ENCODE results near the gene TRMT1. TPM values are rescaled to one million over a fixed set of nuclear protein-coding genes. Genes with fewer than 3 reads are reported as not detected.

Gene TRMT1
- total RNA-seq, 1 experiment from 2014 or later, result 63.2 TPM

GRCh38 chr19:13078897-13079541 is 37.5 kb downstream of the TRMT1 start:
- Mint-ChIP-seq H3K27me3 (ENCODE audit: insufficient read depth, unreplicated experiment) (no peaks in the 10 kb centered on the region), H3K27ac (ENCODE audit: low read depth, unreplicated experiment) (no peak overlapping the region), H3K4me1 (ENCODE audit: insufficient read depth, unreplicated experiment) (peaks cover 9% of the 10 kb centered on the region), H3K4me3 (ENCODE audit: unreplicated experiment) (no peak overlapping the region), H3K9me3 (ENCODE audit: unreplicated experiment) (no peaks in the 10 kb centered on the region), H3K36me3 (ENCODE audit: insufficient read depth, unreplicated experiment) (peaks cover 15% of the 10 kb centered on the region)
- BruUV-seq (replicated peaks), result no TSS peak
- no peak for DNase-seq (ENCODE audit: unreplicated experiment)
- TF ChIP-seq, protein P1, sequence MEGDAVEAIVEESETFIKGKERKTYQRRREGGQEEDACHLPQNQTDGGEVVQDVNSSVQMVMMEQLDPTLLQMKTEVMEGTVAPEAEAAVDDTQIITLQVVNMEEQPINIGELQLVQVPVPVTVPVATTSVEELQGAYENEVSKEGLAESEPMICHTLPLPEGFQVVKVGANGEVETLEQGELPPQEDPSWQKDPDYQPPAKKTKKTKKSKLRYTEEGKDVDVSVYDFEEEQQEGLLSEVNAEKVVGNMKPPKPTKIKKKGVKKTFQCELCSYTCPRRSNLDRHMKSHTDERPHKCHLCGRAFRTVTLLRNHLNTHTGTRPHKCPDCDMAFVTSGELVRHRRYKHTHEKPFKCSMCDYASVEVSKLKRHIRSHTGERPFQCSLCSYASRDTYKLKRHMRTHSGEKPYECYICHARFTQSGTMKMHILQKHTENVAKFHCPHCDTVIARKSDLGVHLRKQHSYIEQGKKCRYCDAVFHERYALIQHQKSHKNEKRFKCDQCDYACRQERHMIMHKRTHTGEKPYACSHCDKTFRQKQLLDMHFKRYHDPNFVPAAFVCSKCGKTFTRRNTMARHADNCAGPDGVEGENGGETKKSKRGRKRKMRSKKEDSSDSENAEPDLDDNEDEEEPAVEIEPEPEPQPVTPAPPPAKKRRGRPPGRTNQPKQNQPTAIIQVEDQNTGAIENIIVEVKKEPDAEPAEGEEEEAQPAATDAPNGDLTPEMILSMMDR (IDR thresholded peaks at IDR 0.05; ENCODE audit: unreplicated experiment), result no peak
- ChIA-PET CTCF (interaction anchor here (0.7 to 3.9 kb wide), 6 partner anchors 15 to 114 kb away, joined by 3 to 21 read pairs (median 5); no protein-coding TSS in a partner anchor), POLR2A (no interaction called here)
- intact Hi-C loops (cut with micrococcal nuclease), result no loop called here

DNA sequence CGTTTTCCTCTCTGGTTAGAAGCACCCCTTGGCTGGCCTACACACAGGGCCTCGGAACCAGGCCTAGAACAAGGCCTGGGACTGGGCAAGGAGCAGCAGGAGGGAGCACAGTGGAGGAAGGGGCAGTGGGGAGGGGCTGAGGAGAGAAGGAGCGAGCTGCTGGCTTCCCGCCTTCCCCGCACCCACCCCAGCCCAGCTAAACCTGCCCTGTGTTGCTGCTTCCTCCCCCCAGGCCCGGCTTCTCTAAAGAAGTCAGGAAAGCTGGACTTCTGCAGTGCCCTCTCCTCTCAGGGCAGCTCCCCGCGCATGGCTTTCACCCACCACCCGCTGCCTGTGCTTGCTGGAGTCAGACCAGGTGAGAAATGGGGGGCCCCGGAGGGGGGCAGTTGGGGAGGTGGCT is 38.2 kb downstream of the TRMT1 start:
- CTCF ChIA-PET, result interaction anchor here (1.3 to 3.9 kb wide), 4 partner anchors 16 to 113 kb away, joined by 3 to 21 read pairs (median 10); no protein-coding TSS in a partner anchor
- TF ChIP-seq, protein P1 (IDR thresholded peaks at IDR 0.05; ENCODE audit: unreplicated experiment), result no peak
- Mint-ChIP-seq H3K27ac (ENCODE audit: low read depth, unreplicated experiment) (no peak overlapping the region), H3K4me3 (ENCODE audit: unreplicated experiment) (no peak overlapping the region), H3K27me3 (ENCODE audit: insufficient read depth, unreplicated experiment) (no peaks in the 10 kb centered on the region), H3K4me1 (ENCODE audit: insufficient read depth, unreplicated experiment) (peaks cover 9% of the 10 kb centered on the region), H3K9me3 (ENCODE audit: unreplicated experiment) (no peaks in the 10 kb centered on the region), H3K36me3 (ENCODE audit: insufficient read depth, unreplicated experiment) (peaks cover 21% of the 10 kb centered on the region)
- no TSS peak for BruUV-seq (replicated peaks)
- POLR2A ChIA-PET, result interaction anchor here (0.6 kb wide), 1 partner anchor 241 kb away, joined by 3 read pairs; no protein-coding TSS in a partner anchor
- no peak for DNase-seq (ENCODE audit: unreplicated experiment)
- intact Hi-C loops (cut with micrococcal nuclease), result no loop called here

DNA sequence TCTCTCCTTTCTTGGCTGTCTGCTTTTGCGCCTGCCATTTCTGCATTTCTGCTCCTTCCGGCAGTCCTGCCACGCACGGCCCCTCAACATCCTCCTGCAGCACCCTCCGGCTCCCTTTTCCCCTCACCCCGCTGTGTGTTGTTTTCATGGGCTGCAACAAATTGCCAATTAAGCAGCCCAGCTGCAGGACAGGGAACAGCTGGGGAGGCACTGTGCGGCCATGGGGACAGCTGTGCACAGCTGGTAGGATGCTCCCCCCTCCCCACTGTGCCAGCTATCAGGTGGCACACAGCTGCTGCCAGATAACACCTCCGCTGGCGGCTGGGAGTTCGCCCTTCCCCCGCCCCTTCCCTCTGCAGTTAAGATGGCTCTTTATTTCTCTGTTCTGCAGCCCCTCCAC is 39.3 kb downstream of the TRMT1 start:
- no peak overlapping the region for H3K4me3 Mint-ChIP-seq (ENCODE audit: unreplicated experiment)
- ChIA-PET POLR2A (interaction anchor here (0.7 kb wide), 1 partner anchor 220 kb away, joined by 3 read pairs; no protein-coding TSS in a partner anchor), CTCF (interaction anchor here (0.6 to 3.9 kb wide), 4 partner anchors 16 to 192 kb away, joined by 3 to 21 read pairs (median 10); no protein-coding TSS in a partner anchor)
- peaks cover 21% of the 10 kb centered on the region for H3K36me3 Mint-ChIP-seq (ENCODE audit: insufficient read depth, unreplicated experiment)
- DNase-seq (ENCODE audit: unreplicated experiment), result no peak
- H3K4me1 Mint-ChIP-seq (ENCODE audit: insufficient read depth, unreplicated experiment), result peaks cover 9% of the 10 kb centered on the region
- no peaks in the 10 kb centered on the region for H3K27me3 Mint-ChIP-seq (ENCODE audit: insufficient read depth, unreplicated experiment)
- no peak overlapping the region for H3K27ac Mint-ChIP-seq (ENCODE audit: low read depth, unreplicated experiment)
- H3K9me3 Mint-ChIP-seq (ENCODE audit: unreplicated experiment), result no peaks in the 10 kb centered on the region
- intact Hi-C loops (cut with micrococcal nuclease), result no loop called here
- TF ChIP-seq, protein P1 (IDR thresholded peaks at IDR 0.05; ENCODE audit: unreplicated experiment), result no peak
- BruUV-seq (replicated peaks), result no TSS peak

- peaks cover 21% of the 10 kb centered on the region for H3K36me3 Mint-ChIP-seq (ENCODE audit: insufficient read depth, unreplicated experiment)
- POLR2A ChIA-PET, result no interaction called here
- no peak overlapping the region for H3K27ac Mint-ChIP-seq (ENCODE audit: low read depth, unreplicated experiment)
- H3K27me3 Mint-ChIP-seq (ENCODE audit: insufficient read depth, unreplicated experiment), result no peaks in the 10 kb centered on the region
- no TSS peak for BruUV-seq (replicated peaks)
- H3K9me3 Mint-ChIP-seq (ENCODE audit: unreplicated experiment), result no peaks in the 10 kb centered on the region
- intact Hi-C loops (cut with micrococcal nuclease), result no loop called here
- TF ChIP-seq, protein P1 (IDR thresholded peaks at IDR 0.05; ENCODE audit: unreplicated experiment), result no peak
- DNase-seq (ENCODE audit: unreplicated experiment), result no peak
- no peak overlapping the region for H3K4me3 Mint-ChIP-seq (ENCODE audit: unreplicated experiment)
- H3K4me1 Mint-ChIP-seq (ENCODE audit: insufficient read depth, unreplicated experiment), result peaks cover 9% of the 10 kb centered on the region
- CTCF ChIA-PET, result interaction anchor here (0.6 to 3.9 kb wide), 4 partner anchors 15 to 191 kb away, joined by 3 to 21 read pairs (median 10); no protein-coding TSS in a partner anchor
Observed at GRCh38 chr19:13076787-13077186, 39.8 kb downstream of the TRMT1 start.

Measured in MCF 10A (cell line).